Tibial artery (tissue), 4 donors: ENCODE data around the gene KLHL40.
A peak's percentile ranks its signal among the peaks of the same experiment; 100 is the strongest.

Source experiments
- DNase-seq, 2 donors: peaks; one replicate each; pipeline ENCODE4 v3.0.0-alpha.2; 2019
- H3K27ac ChIP-seq, 2 donors: fragments of 200-600 bp; sonication (generic) in 1 of 2; 1 replicate in 1 of 2; 2 replicates in 1 of 2; pipeline ENCODE4 v1.5.1; 2018 to 2019; ENCODE audit warnings: mild to moderate bottlenecking in 1 of 2
- H3K27me3 ChIP-seq, 2 donors: fragments of 200-600 bp; sonication (generic) in 1 of 2; one replicate each; pipeline versions ENCODE4 v1.5.1 to v1.6.0; 2016 to 2019
- H3K36me3 ChIP-seq, 3 donors: fragments of 200-600 bp; sonication (generic) in 2 of 3; one replicate each; pipeline ENCODE4 v1.5.1; 2016 to 2019; ENCODE audit warnings: mild to moderate bottlenecking in 2 of 3
- H3K4me1 ChIP-seq, 4 donors: fragments of 200-600 bp; sonication (generic) in 2 of 4; 1 replicate in 3 of 4; 2 replicates in 1 of 4; pipeline ENCODE4 v1.5.1; 2016 to 2019
- H3K4me3 ChIP-seq, 2 donors: fragments of 200-600 bp; sonication (generic) in 1 of 2; 1 replicate in 1 of 2; 2 replicates in 1 of 2; pipeline ENCODE4 v1.5.1; 2018 to 2019; ENCODE audit warnings: mild to moderate bottlenecking in 2 of 2
- H3K9me3 ChIP-seq, 3 donors: fragments of 200-600 bp; sonication (generic) in 1 of 3; one replicate each; pipeline ENCODE4 v1.5.1; 2016 to 2019
- CTCF ChIP-seq, 2 experiments: fragments of 200-600 bp in 1 of 2; fragments of 450-650 bp in 1 of 2; IDR thresholded peaks; one replicate each; pipeline ENCODE4 v1.5.1; 2017 to 2019; ENCODE audit warnings: antibody characterized with exemption in 2 of 2, mild to moderate bottlenecking in 1 of 2, moderate library complexity in 1 of 2
- intact Hi-C: fragments of 100-400 bp; cut with DNase I; formaldehyde crosslinking; loops from one replicate; pipeline ENCODE4 v1.15.0; 2023; ENCODE audit warnings: low total_unique reads

KLHL40 gene

GRCh38 chr3:42685891-42686820, 819 bp downstream of the KLHL40 start:
- DNase-seq, result peak in 1 of 2 donors; percentile 65
- Histone ChIP-seq H3K27ac (peak overlapping the region in 1 of 2 donors; percentile 38), H3K4me1 (peaks cover 0 to 34% (median 31%) of the 10 kb centered on the region in 4 donors), H3K4me3 (peak overlapping the region; percentile 32 to 45), H3K36me3 (no peaks in the 10 kb centered on the region), H3K27me3 (peaks cover 0 to 3% of the 10 kb centered on the region in 2 donors), H3K9me3 (no peaks in the 10 kb centered on the region)
- intact Hi-C loops, result no loop called here
- no peak for TF ChIP-seq CTCF (IDR thresholded peaks at IDR 0.05)

GRCh38 chr3:42686832-42687650, 1.7 kb downstream of the KLHL40 start:
- Histone ChIP-seq H3K27ac (no peak overlapping the region), H3K4me1 (peaks cover 0 to 34% (median 31%) of the 10 kb centered on the region in 4 donors), H3K27me3 (peaks cover 0 to 3% of the 10 kb centered on the region in 2 donors), H3K4me3 (no peak overlapping the region), H3K36me3 (no peaks in the 10 kb centered on the region), H3K9me3 (no peaks in the 10 kb centered on the region)
- no peak for TF ChIP-seq CTCF (IDR thresholded peaks at IDR 0.05)
- intact Hi-C loops, result no loop called here
- DNase-seq, result peak in 1 of 2 donors; percentile 43

GRCh38 chr3:42688016-42688415, 2.7 kb downstream of the KLHL40 start:
- Histone ChIP-seq H3K27me3 (peaks cover 0 to 3% of the 10 kb centered on the region in 2 donors), H3K9me3 (no peaks in the 10 kb centered on the region), H3K27ac (no peak overlapping the region), H3K36me3 (no peaks in the 10 kb centered on the region), H3K4me3 (no peak overlapping the region), H3K4me1 (peaks cover 0 to 32% (median 29%) of the 10 kb centered on the region in 4 donors)
- no peak for TF ChIP-seq CTCF (IDR thresholded peaks at IDR 0.05)
- DNase-seq, result peak in 1 of 2 donors; percentile 64
- intact Hi-C loops, result no loop called here

- H3K27me3 ChIP-seq, result peaks cover 0 to 3% of the 10 kb centered on the region in 2 donors
- DNase-seq, result peak in 1 of 2 donors; percentile 53
- intact Hi-C loops, result no loop called here
- no peaks in the 10 kb centered on the region for H3K9me3 ChIP-seq
- TF ChIP-seq CTCF (IDR thresholded peaks at IDR 0.05), result no peak
- H3K4me1 ChIP-seq, result peaks cover 0 to 25% (median 22%) of the 10 kb centered on the region in 4 donors
- no peak overlapping the region for H3K27ac ChIP-seq
- H3K4me3 ChIP-seq, result no peak overlapping the region
- H3K36me3 ChIP-seq, result no peaks in the 10 kb centered on the region
These were observed 3.4 kb downstream of the KLHL40 start for GRCh38 chr3:42688487-42689420.
